22Rv1 (cell line): Measurements from ENCODE around the gene PRAMEF13.
"Not testable (repeated sequence)": the region's sequence is repeated elsewhere in the genome, so short reads cannot be mapped to it uniquely, and the experiment has no call there.

ENCODE experiments used
- H3K27ac ChIP-seq: fragments of 450-650 bp; 2 replicates; pipeline ENCODE4 v1.5.1; 2017
- CTCF ChIP-seq: fragments of 450-650 bp; IDR thresholded peaks from 2 replicates; pipeline ENCODE4 v1.5.1; 2017; ENCODE audit warnings: mild to moderate bottlenecking
- ZFX ChIP-seq: fragments of 450-650 bp; IDR thresholded peaks from 2 replicates; pipeline ENCODE4 v1.6.1; 2017; ENCODE audit warnings: antibody characterized with exemption, borderline replicate concordance

The PRAMEF13 gene

GRCh38 chr1:13201309-13201708, at the start of gene PRAMEF13:
Gene PRAMEF13 (minus strand): TSS chr1:13201409. CDS start chr1:13199589, 1,820 bp downstream.
- not testable (repeated sequence) for H3K27ac ChIP-seq

GRCh38 chr1:13247122-13247521, 45.9 kb upstream of the PRAMEF13 start:
- H3K27ac ChIP-seq = not testable (repeated sequence)

GRCh38 chr1:13246554-13246871, 45.3 kb upstream of the PRAMEF13 start:
- not testable (repeated sequence) for H3K27ac ChIP-seq

- not testable (repeated sequence) for H3K27ac ChIP-seq
These were observed 44.8 kb upstream of the PRAMEF13 start for GRCh38 chr1:13245841-13246553.

GRCh38 chr1:13243536-13244263, 42.5 kb upstream of the PRAMEF13 start:
- not testable (repeated sequence) for H3K27ac ChIP-seq

- H3K27ac ChIP-seq = not testable (repeated sequence)
These were observed 38.4 kb upstream of the PRAMEF13 start for GRCh38 chr1:13239633-13240032.

- not testable (repeated sequence) for H3K27ac ChIP-seq
These were observed 36.4 kb upstream of the PRAMEF13 start for GRCh38 chr1:13237572-13237971.

GRCh38 chr1:13234057-13234456, 32.8 kb upstream of the PRAMEF13 start:
- H3K27ac ChIP-seq = not testable (repeated sequence)

GRCh38 chr1:13232056-13232455, 30.8 kb upstream of the PRAMEF13 start:
- H3K27ac ChIP-seq = not testable (repeated sequence)

- not testable (repeated sequence) for H3K27ac ChIP-seq
These were observed 30.0 kb upstream of the PRAMEF13 start for GRCh38 chr1:13231061-13231750.

GRCh38 chr1:13230601-13231000, 29.4 kb upstream of the PRAMEF13 start:
- not testable (repeated sequence) for H3K27ac ChIP-seq

GRCh38 chr1:13230096-13230495, 28.9 kb upstream of the PRAMEF13 start:
- not testable (repeated sequence) for H3K27ac ChIP-seq

- H3K27ac ChIP-seq = no peak overlapping the region
- peak; percentile 77 for TF ChIP-seq CTCF
- no peak for TF ChIP-seq ZFX
These were observed 27.2 kb upstream of the PRAMEF13 start for GRCh38 chr1:13228343-13228781.

GRCh38 chr1:13227271-13228055, 26.3 kb upstream of the PRAMEF13 start:
- H3K27ac ChIP-seq = not testable (repeated sequence)

GRCh38 chr1:13225675-13226204, 24.5 kb upstream of the PRAMEF13 start, which contains the start of gene PRAMEF18:
Gene PRAMEF18 (minus strand): TSS chr1:13226154. CDS start chr1:13226106, 48 bp downstream.
- H3K27ac ChIP-seq = not testable (repeated sequence)
